Activated naive CD4-positive, alpha-beta T cell treated with anti-CD3 and anti-CD28 coated beads, Interleukin-2, amount 50 U/mL, for 24 hours (primary cell): ENCODE measurements around the gene BCAM.
"Not testable (repeated sequence)": the region's sequence is repeated elsewhere in the genome, so short reads cannot be mapped to it uniquely, and the experiment has no call there.

Source experiments
- H3K27ac Mint-ChIP-seq: one replicate; pipeline ENCODE4 v1.8.0; 2021; ENCODE audit warnings: mild to moderate bottlenecking, mixed read lengths
- H3K27me3 Mint-ChIP-seq: one replicate; pipeline ENCODE4 v1.8.0; 2021; ENCODE audit warnings: mixed read lengths
- H3K36me3 Mint-ChIP-seq: one replicate; pipeline ENCODE4 v1.8.0; 2021; ENCODE audit warnings: mixed read lengths
- H3K4me1 Mint-ChIP-seq: one replicate; pipeline ENCODE4 v1.8.0; 2021; ENCODE audit warnings: mixed read lengths
- H3K4me3 Mint-ChIP-seq: one replicate; pipeline ENCODE4 v1.8.0; 2021; ENCODE audit warnings: mild to moderate bottlenecking, mixed read lengths
- H3K9me3 Mint-ChIP-seq: one replicate; pipeline ENCODE4 v1.8.0; 2021; ENCODE audit warnings: mixed read lengths

The BCAM gene

DNA sequence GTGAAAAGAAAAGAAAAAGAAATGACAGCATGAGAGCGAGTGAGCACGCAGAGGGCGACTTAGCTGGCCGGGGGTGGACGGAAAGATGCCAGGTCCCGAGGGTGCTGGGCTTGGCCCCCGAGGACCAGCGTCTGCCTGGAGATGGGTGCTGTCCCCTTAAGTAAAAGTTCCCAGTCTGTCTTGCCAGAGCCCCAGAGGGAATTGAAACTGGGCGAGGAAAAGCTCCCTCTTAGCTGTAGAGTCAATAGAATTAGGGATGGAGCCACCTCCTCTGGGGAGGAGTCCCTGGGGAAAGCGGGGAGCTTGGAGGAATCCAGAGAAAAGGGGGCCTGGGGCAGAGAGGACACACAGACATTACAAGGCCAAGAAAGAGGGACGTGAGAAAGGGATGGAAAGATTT, 13.3 kb downstream of the BCAM start:
- H3K4me1 Mint-ChIP-seq: no peaks in the 10 kb centered on the region

DNA sequence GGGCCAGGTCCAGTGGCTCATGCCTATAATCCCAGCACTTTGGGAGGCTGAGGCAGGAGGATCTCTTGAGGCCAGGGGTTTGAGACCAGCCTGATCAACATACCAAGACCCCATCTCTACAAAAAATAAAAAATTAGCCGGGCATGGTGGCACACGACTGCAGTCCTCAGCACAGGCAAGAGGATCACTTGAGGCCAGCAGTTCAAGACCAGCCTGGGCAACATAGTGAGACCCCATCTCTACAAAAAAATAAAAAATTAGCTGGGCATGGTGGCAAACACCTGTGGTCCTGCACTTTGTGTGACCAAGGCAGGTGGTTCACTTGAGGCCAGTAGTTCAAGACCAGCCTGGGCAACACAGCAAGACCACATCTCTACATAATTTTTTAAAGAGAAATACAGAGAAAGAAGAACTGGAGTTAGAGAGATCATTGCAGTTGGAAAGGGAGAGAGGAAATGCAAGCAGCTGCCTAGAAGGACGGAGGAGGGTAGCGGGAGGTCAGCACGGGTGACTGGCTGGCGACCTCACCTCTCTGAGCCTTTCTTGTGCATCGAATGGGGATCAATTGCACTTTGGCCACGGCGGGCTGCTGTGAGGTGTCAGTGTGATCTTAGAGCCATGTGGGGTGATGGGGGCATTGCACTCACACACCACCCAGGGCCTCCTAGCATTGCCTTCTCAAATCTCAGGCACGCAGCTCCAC, 13.9 kb downstream of the BCAM start:
- Mint-ChIP-seq H3K4me3 (no peak overlapping the region), H3K27me3 (peaks cover 1% of the 10 kb centered on the region), H3K4me1 (no peaks in the 10 kb centered on the region), H3K9me3 (no peaks in the 10 kb centered on the region), H3K27ac (no peak overlapping the region), H3K36me3 (no peaks in the 10 kb centered on the region)

More for the DNA sequence above, 13.3 kb downstream of the BCAM start:
- Mint-ChIP-seq H3K27ac (no peak overlapping the region), H3K27me3 (peaks cover 1% of the 10 kb centered on the region), H3K36me3 (no peaks in the 10 kb centered on the region), H3K4me3 (no peak overlapping the region), H3K9me3 (no peaks in the 10 kb centered on the region)

DNA sequence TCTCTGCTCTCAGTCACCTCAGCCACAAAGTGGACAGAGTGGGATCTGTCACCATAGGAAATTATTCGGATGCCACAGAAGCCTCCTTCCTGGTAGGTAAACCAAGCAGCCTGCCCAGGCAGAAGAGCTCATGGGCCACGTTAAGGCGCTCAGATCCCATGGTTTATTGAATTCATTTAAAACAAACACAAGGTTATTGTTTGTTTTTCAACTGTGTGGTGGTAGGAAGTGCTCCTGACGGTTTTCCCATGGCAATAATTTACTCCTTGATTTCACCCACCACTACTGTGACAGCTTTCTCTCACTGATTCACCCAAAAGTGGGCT, 14.4 kb downstream of the BCAM start:
- Mint-ChIP-seq H3K27me3 (peaks cover 1% of the 10 kb centered on the region), H3K4me3 (no peak overlapping the region), H3K27ac (no peak overlapping the region), H3K36me3 (no peaks in the 10 kb centered on the region), H3K9me3 (no peaks in the 10 kb centered on the region), H3K4me1 (no peaks in the 10 kb centered on the region)

DNA sequence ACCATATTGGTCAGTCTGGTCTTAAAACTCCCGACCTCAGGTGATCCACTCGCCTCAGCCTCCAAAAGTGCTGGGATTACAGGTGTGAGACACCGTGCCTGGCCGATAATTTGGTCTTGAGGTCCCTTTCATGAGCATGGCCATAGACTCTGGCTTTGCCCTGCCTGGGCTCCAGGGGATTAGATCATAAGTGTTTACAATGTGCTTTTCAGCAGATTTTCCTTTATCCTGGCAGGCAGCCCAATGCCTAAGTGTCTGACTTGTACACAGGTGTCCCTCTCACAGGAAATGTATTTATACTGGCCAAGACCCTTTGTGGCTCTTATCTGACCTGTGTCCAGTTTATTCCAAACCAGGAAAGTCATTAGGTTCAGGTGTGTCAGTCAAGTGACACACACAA, 15.9 kb downstream of the BCAM start:
- Mint-ChIP-seq H3K27ac (no peak overlapping the region), H3K4me1 (no peaks in the 10 kb centered on the region), H3K36me3 (no peaks in the 10 kb centered on the region), H3K4me3 (no peak overlapping the region), H3K27me3 (peaks cover 1% of the 10 kb centered on the region), H3K9me3 (no peaks in the 10 kb centered on the region)

DNA sequence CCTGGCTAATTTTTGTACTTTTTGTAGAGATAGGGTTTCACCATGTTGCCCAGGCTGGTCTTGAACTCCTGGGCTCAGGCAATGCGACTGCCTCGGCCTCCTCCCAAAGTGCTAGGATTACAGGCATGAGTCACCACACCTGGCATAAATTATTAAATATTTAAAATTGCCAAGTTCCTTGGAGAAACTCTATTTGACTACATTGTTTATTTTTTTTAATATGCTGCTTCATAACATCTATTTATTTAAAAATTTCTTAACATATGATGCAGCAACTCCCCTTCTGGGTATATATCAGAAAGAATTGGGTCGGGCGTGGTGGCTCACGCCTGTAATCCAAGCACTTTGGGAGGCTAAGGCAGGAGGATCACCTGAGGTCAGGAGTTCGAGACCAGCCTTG, 24.0 kb downstream of the BCAM start:
- H3K4me1 Mint-ChIP-seq, H3K9me3 Mint-ChIP-seq, H3K4me3 Mint-ChIP-seq, H3K27me3 Mint-ChIP-seq, H3K36me3 Mint-ChIP-seq, H3K27ac Mint-ChIP-seq: not testable (repeated sequence)

DNA sequence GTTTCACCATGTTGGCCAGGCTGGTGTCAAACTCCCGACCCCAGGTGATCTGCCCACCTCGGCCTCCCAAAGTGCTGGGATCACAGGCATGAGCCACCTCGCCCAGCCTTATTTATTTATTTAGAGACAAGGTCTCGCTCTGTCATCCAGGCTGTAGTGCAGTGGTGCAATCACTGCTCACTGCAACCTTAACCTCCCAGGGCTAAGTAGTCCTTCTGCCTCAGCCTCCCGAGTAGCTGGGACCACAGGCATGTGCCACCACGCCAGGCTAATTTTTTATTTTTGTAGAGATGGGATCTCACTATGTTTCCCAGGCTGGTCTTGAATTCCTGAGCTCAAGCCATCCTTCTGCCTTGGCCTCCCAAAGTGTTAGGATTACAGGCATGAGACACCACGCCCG, 25.5 kb downstream of the BCAM start:
- H3K36me3 Mint-ChIP-seq, H3K27ac Mint-ChIP-seq, H3K4me3 Mint-ChIP-seq, H3K27me3 Mint-ChIP-seq, H3K4me1 Mint-ChIP-seq, H3K9me3 Mint-ChIP-seq: not testable (repeated sequence)

DNA sequence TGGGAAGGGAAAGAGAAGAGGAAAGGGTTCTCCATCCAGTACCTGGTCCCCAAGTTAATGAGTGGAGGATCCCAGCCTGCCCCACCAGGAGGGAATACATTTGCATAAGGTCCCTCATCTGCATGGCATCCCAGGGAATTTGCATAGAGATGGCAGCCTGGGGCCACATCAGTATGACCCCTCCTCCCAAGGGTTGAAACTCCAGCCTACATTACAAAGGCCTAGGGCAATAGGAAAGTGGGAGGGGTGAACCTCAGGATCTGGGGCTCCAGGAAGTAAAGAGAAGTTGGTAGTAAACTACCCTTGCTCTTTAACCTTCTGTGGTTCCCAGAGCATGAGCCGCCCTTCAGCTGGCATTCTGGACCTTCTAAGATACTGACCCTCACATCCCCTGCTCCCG, 30.4 kb downstream of the BCAM start:
- H3K9me3 Mint-ChIP-seq: no peaks in the 10 kb centered on the region
- H3K4me1 Mint-ChIP-seq: no peaks in the 10 kb centered on the region
- H3K36me3 Mint-ChIP-seq: no peaks in the 10 kb centered on the region
- H3K4me3 Mint-ChIP-seq: no peak overlapping the region
- H3K27me3 Mint-ChIP-seq: peaks cover 1% of the 10 kb centered on the region
- no peak overlapping the region for H3K27ac Mint-ChIP-seq

DNA sequence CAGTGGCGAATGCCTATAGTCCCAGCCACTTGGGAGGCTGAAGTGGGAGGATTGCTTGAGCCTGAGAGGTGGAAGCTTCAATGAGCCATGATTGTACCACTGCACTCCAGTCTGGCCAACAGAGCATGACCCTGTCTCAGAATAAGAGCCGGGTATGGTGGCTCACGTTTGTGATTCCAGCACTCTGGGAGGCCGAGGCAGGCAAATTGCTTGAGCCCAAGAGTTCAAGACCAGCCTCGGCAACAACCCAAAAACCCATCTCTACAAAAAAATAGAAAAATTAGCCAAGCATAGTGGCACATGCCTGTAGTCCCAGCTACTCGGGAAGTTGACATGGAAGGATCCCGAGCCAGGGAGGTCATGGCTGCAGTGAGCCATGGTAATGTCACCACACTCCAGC, 31.9 kb downstream of the BCAM start:
- no peak overlapping the region for H3K4me3 Mint-ChIP-seq
- no peaks in the 10 kb centered on the region for H3K36me3 Mint-ChIP-seq
- H3K27ac Mint-ChIP-seq: no peak overlapping the region
- H3K4me1 Mint-ChIP-seq: peaks cover 11% of the 10 kb centered on the region
- H3K27me3 Mint-ChIP-seq: no peaks in the 10 kb centered on the region
- no peaks in the 10 kb centered on the region for H3K9me3 Mint-ChIP-seq

DNA sequence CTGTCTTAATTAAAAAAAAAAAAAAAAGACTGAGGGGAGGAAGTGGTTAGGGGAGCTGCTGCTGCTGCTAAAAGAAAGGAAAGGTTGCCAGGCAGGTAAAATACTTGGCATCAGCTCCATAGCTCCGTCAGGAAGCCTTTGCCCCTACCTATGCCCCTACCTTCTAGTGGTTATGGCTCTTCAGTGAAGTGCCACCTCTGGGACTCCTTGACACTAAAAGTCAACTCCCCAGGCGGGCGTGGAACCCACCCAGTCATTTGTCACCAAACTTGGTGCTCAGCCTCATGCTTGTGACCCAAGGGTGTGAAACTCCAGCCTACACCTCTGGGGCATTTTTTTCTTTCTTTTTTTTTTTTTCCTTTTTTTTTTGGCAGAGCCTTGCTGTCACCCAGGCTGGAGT, 32.3 kb downstream of the BCAM start:
- Mint-ChIP-seq H3K27ac (no peak overlapping the region), H3K36me3 (no peaks in the 10 kb centered on the region), H3K27me3 (no peaks in the 10 kb centered on the region), H3K4me3 (no peak overlapping the region), H3K4me1 (peaks cover 11% of the 10 kb centered on the region), H3K9me3 (no peaks in the 10 kb centered on the region)

DNA sequence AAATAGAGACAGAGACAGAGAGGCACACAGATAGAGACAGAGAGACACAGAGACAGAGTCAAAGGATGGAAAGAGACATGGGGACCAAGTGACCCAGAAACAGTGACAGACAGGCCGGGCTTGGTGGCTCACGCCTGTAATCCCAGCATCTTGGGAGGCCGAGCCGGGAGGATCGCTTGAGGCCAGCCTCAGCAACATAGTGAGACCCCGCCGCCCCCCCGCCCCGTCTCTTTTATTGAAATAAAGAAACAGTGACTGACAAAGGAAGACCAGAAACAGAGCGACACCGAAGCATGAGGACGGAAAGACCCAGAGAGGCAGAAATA, 36.3 kb downstream of the BCAM start:
- peak overlapping the region; percentile 88 for H3K4me3 Mint-ChIP-seq
- H3K27me3 Mint-ChIP-seq: peaks cover 3% of the 10 kb centered on the region
- no peaks in the 10 kb centered on the region for H3K36me3 Mint-ChIP-seq
- H3K9me3 Mint-ChIP-seq: no peaks in the 10 kb centered on the region
- no peak overlapping the region for H3K27ac Mint-ChIP-seq
- peaks cover 26% of the 10 kb centered on the region for H3K4me1 Mint-ChIP-seq

DNA sequence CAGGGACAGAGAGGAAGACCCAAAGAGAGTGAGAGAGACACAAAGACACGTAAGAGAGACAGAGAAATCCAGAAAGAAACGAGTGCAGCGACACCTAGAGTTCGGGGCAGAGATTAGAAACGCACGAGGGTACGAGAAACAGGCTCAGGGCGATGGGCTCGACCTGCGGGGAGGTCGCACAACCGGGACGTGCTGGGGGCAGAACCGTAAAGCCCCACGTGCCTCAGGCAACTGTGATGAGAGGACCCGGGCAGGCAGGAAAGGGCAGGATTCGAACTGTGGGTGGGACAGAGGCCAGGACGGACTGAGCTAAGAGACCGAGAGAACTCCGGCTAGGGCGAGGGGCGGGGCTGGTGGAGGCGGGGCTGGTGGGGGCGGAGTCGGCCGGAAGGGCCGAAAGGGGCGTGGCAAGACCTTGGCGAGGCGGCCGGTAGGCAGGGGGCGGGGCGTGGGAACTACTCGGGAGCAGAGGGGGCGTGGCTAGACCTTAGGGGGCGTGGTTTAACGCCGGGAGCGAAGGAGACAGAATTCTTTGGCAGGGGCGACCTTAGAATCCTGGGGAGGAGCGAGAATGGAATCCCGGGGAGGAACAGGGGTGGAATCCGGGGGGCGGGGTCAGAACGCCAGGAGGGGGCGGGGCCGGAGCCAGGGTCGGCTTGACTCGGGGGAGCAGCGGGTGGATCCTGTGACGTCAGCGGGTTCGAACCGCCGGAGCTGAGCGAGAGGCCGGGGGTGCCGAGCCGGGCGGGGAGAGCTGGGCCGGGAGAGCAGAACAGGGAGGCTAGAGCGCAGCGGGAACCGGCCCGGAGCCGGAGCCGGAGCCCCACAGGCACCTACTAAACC, 36.9 kb downstream of the BCAM start, which contains the start of gene NECTIN2:
Gene NECTIN2 (plus strand): TSS at position 686 of the 843 bp plus-strand sequence. CDS start 229 bp downstream, outside the sequence.
- H3K27me3 Mint-ChIP-seq: peaks cover 3% of the 10 kb centered on the region
- H3K27ac Mint-ChIP-seq: peak within 1 kb of the TSS; percentile 33
- no peaks in the 10 kb centered on the region for H3K36me3 Mint-ChIP-seq
- no peaks in the 10 kb centered on the region for H3K9me3 Mint-ChIP-seq
- H3K4me1 Mint-ChIP-seq: peaks cover 26% of the 10 kb centered on the region
- H3K4me3 Mint-ChIP-seq: peak within 1 kb of the TSS; percentile 88

DNA sequence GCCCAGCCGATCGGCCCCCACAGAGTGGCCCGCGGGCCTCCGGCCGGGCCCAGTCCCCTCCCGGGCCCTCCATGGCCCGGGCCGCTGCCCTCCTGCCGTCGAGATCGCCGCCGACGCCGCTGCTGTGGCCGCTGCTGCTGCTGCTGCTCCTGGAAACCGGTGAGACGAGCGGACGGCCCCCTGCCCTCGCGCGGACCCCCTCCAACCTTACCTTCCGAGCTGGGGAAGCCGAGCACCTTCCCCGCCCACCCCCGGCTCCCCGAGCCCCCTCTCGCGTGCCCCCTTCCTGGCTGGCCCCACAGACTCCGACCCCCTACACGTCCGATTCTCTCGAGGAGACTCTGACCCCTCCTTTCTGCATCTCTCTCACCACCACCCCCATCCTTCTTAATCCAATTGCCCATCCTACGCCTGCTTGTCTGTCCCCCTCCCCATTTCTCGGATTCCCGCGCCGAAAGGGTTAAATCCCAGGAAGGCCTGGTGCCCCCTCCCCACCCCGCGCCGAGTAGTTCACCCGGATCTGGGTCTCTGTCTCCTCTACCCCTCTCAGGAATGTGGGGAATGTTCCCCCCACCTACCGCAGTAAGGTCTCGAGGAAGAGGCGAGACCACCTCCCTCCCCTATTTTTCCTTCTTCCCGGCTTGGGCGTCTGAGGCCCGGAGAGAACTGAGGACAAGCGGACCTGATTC, 37.7 kb downstream of the BCAM start:
- Mint-ChIP-seq H3K36me3 (no peaks in the 10 kb centered on the region), H3K27ac (no peak overlapping the region), H3K27me3 (peaks cover 3% of the 10 kb centered on the region), H3K4me3 (peak overlapping the region; percentile 88), H3K4me1 (peaks cover 26% of the 10 kb centered on the region), H3K9me3 (no peaks in the 10 kb centered on the region)

DNA sequence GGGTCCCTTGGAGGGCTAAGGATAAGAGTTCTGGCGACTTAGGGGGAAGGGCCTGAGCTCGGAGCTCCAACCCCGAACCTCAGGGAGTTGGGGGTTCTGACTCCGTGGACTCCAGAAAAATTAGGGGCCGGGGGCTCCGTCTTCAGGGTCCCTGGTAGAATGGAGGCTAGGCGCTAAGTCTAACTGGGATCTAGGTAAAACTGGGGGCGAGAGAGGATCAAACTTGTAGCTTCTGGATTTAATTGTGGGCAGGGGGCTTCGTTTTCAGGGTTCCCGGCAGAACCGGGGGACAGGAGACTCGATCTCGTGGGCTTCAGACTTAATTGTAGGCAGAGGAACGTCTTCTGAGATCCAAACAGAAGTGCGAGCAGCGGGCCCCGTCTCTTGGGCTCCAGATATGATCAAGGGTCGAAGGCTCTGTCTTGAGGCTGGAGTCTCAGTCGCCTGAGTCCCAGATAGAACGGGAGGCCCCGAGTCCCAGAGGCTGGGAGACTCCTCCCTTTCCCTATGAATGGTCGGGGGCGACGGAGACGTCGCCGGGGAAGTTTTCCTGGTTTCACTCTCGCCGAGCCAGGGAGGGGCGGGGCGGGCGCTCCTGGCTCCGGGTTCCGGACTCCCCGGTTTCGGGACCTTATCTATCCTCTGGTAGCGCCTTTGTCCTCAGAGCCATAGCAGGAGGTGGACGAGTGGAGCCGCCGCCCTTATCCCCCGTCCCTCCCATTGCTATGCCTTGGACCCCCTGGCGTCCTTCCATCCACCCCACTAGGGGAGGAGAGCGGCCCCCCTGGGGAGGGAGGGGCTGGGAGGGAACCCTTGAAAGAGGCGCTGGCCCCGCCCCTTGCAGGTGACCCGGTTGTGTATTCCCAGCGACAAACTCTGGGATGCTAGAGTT, 38.5 kb downstream of the BCAM start:
- Mint-ChIP-seq H3K36me3 (no peaks in the 10 kb centered on the region), H3K27ac (peak overlapping the region; percentile 73), H3K4me1 (peaks cover 26% of the 10 kb centered on the region), H3K27me3 (peaks cover 3% of the 10 kb centered on the region), H3K9me3 (no peaks in the 10 kb centered on the region), H3K4me3 (peak overlapping the region; percentile 88)

DNA sequence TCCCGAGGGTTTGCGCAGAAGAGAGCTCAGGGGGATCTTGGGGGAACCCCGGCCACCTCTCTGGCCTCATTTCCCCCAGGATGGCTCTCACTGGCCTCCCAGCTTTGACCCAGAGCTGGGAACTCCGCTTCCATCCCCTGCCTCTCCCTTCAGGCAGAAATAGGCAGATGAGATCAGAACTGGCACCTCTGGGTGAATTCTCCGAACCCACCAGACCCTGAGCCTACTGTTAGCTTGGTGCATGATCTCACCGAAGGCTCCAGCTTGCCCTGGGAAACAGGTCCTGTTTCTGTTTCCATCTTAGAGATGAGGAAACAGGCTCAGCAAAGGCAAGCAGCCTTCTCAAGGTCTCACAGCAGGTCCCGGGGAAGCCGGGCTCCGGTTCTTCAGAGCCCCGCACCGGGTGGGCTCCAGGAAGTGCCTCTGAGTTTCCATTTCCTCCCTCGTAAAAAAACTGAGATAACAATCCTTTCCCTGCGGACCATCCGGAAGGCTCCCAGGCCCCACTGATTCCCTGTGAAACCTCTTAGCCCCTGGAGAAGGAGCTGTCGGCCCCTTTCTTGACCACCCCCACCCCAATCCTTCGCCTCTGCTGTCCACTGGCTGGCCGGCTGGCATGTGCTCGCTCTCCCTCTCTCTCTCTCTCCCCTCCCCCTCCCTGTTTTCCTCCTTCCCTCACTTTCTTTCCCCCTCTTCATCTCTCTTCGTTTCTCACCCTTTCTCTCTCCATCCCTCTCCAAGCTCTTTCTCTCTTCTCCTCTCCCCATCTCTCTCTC, 39.3 kb downstream of the BCAM start:
- no peak overlapping the region for H3K27ac Mint-ChIP-seq
- no peak overlapping the region for H3K4me3 Mint-ChIP-seq
- H3K27me3 Mint-ChIP-seq: peaks cover 3% of the 10 kb centered on the region
- H3K36me3 Mint-ChIP-seq: no peaks in the 10 kb centered on the region
- no peaks in the 10 kb centered on the region for H3K9me3 Mint-ChIP-seq
- H3K4me1 Mint-ChIP-seq: peaks cover 26% of the 10 kb centered on the region
